Left ventricle myocardium inferior (tissue), 1 donor: ENCODE measurements around the gene GNAQ. TPM values are rescaled to one million over a fixed set of nuclear protein-coding genes. Genes with fewer than 3 reads are reported as not detected.
A peak's percentile ranks its signal among the peaks of the same experiment; 100 is the strongest.

Experiments
- DNase-seq: peaks from one replicate; pipeline ENCODE4 v3.0.0-alpha.2; 2020
- H3K27ac ChIP-seq: fragments of 200-600 bp; replicated peaks from 2 replicates; pipeline ENCODE4 v1.8.0; 2021
- H3K27me3 ChIP-seq: fragments of 200-600 bp; 2 replicates; pipeline ENCODE4 v1.8.0; 2021; ENCODE audit warnings: low read depth
- H3K36me3 ChIP-seq: fragments of 200-600 bp; 2 replicates; pipeline ENCODE4 v1.8.0; 2021
- H3K4me1 ChIP-seq: fragments of 200-600 bp; 2 replicates; pipeline ENCODE4 v1.8.0; 2021
- H3K4me3 ChIP-seq: fragments of 200-600 bp; 2 replicates; pipeline ENCODE4 v1.8.0; 2021; ENCODE audit warnings: mild to moderate bottlenecking, moderate library complexity
- H3K9me3 ChIP-seq: fragments of 200-600 bp; replicated peaks from 2 replicates; pipeline ENCODE4 v1.8.0; 2021
- CTCF ChIP-seq: fragments of 200-600 bp; IDR thresholded peaks from 2 replicates; pipeline ENCODE4 v1.8.0; 2021; ENCODE audit warnings: antibody characterized with exemption, mild to moderate bottlenecking, borderline replicate concordance
- intact Hi-C: fragments of 100-400 bp; cut with micrococcal nuclease; formaldehyde crosslinking; loops from one replicate; pipeline ENCODE4 v1.11.0; 2022
- total RNA-seq: library from RNA; stranded (reverse); fragmentation: NEBNext Ultra II Directional; extraction: Animal tissue kit (Norgen Biotek cat#: 25700); gene quantifications from one replicate; pipeline ENCODE4 v1.2.1, GENCODE V29; 2021
- donor health status: DM: no; HTN: yes; CAD: no; lungs with severe emphysema.

Gene GNAQ
- total RNA-seq, 1 donor from 2014 or later = 15.2 TPM

- no peak overlapping the region for H3K27ac ChIP-seq
- H3K9me3 ChIP-seq = no peaks in the 10 kb centered on the region
- TF ChIP-seq CTCF = no peak
- intact Hi-C loops = no loop called here
- H3K4me1 ChIP-seq = peaks cover 28% of the 10 kb centered on the region
- no peaks in the 10 kb centered on the region for H3K27me3 ChIP-seq
- no peak for DNase-seq
- H3K36me3 ChIP-seq = no peaks in the 10 kb centered on the region
- H3K4me3 ChIP-seq = no peak overlapping the region
These were observed 206.2 kb downstream of the GNAQ start for GRCh38 chr9:77825361-77825760.

- peaks cover 27% of the 10 kb centered on the region for H3K4me1 ChIP-seq
- H3K4me3 ChIP-seq = no peak overlapping the region
- DNase-seq = no peak
- no peak for TF ChIP-seq CTCF
- H3K36me3 ChIP-seq = no peaks in the 10 kb centered on the region
- H3K27me3 ChIP-seq = no peaks in the 10 kb centered on the region
- intact Hi-C loops = no loop called here
- peak overlapping the region; percentile 36 for H3K27ac ChIP-seq
- H3K9me3 ChIP-seq = no peaks in the 10 kb centered on the region
These were observed 211.2 kb downstream of the GNAQ start for GRCh38 chr9:77820293-77820954.

- DNase-seq = no peak
- Histone ChIP-seq H3K4me3 (no peak overlapping the region), H3K27me3 (no peaks in the 10 kb centered on the region), H3K9me3 (no peaks in the 10 kb centered on the region), H3K27ac (peak overlapping the region; percentile 36), H3K36me3 (no peaks in the 10 kb centered on the region), H3K4me1 (peaks cover 27% of the 10 kb centered on the region)
- intact Hi-C loops = no loop called here
- TF ChIP-seq CTCF = no peak
These were observed 212.0 kb downstream of the GNAQ start for GRCh38 chr9:77819657-77820056.

GRCh38 chr9:77817590-77818311 lies 213.9 kb downstream of the GNAQ start:
- intact Hi-C loops = no loop called here
- no peak for DNase-seq
- peaks cover 22% of the 10 kb centered on the region for H3K4me1 ChIP-seq
- no peaks in the 10 kb centered on the region for H3K27me3 ChIP-seq
- H3K36me3 ChIP-seq = no peaks in the 10 kb centered on the region
- no peak overlapping the region for H3K27ac ChIP-seq
- no peaks in the 10 kb centered on the region for H3K9me3 ChIP-seq
- H3K4me3 ChIP-seq = no peak overlapping the region
- TF ChIP-seq CTCF = no peak

GRCh38 chr9:77816641-77817341 lies 214.8 kb downstream of the GNAQ start:
- no peak for TF ChIP-seq CTCF
- Histone ChIP-seq H3K4me1 (peaks cover 15% of the 10 kb centered on the region), H3K27ac (peak overlapping the region; percentile 4), H3K9me3 (no peaks in the 10 kb centered on the region), H3K36me3 (no peaks in the 10 kb centered on the region), H3K4me3 (no peak overlapping the region), H3K27me3 (no peaks in the 10 kb centered on the region)
- no peak for DNase-seq
- intact Hi-C loops = no loop called here
